H1 (cell line): Measurements from ENCODE around the gene SUMF1. TPM values are rescaled to one million over a fixed set of nuclear protein-coding genes. Genes with fewer than 3 reads are reported as not detected.

Source experiments
- CTCF ChIA-PET: fragments of 300-600 bp; sonication (Branson Sonifier 250); formaldehyde crosslinking; loops from one replicate; lab custom pipeline; 2021; ENCODE audit not compliant: partially characterized antibody; lab: Charles Lee
- POLR2A ChIA-PET: fragments of 300-600 bp; sonication (Branson Sonifier 250); formaldehyde crosslinking; loops from one replicate; lab custom pipeline; 2021; ENCODE audit warnings: inconsistent platforms; ENCODE audit not compliant: partially characterized antibody; lab: Charles Lee
- DNase-seq, 2 experiments: peaks; one replicate each; pipeline versions ENCODE4 v3.0.0 to v3.0.0-alpha.2; 2010 to 2022; ENCODE audit warnings: low spot score in 2 of 2, low read depth in 1 of 2, mixed read lengths in 1 of 2
- FAIRE-seq: peaks from 2 replicates; lab custom pipeline; 2011; peaks lifted over from hg19 to GRCh38; lab: Jason Lieb, UNC
- H2AFZ ChIP-seq: 2 replicates; pipeline ENCODE4 v1.8.1; 2012; ENCODE audit warnings: low read length, inconsistent platforms
- H2AK5ac ChIP-seq: 2 replicates; pipeline ENCODE4 v1.6.1; 2013; ENCODE audit warnings: low read depth, low read length
- H2BK120ac ChIP-seq: replicated peaks from 2 replicates; pipeline ENCODE3; 2013; ENCODE audit warnings: low read depth, low read length, inconsistent platforms
- H2BK12ac ChIP-seq: 2 replicates; pipeline ENCODE4 v1.6.1; 2013; ENCODE audit warnings: low read depth, low read length
- H2BK15ac ChIP-seq: 2 replicates; pipeline ENCODE4 v1.6.1; 2013; ENCODE audit warnings: low read length
- H2BK20ac ChIP-seq: 2 replicates; pipeline ENCODE4 v1.6.1; 2013; ENCODE audit warnings: low read length
- H2BK5ac ChIP-seq: 2 replicates; pipeline ENCODE4 v1.6.1; 2013; ENCODE audit warnings: low read depth, low read length
- H3K14ac ChIP-seq: 2 replicates; pipeline ENCODE4 v1.6.1; 2013; ENCODE audit warnings: inconsistent platforms; ENCODE audit not compliant: insufficient read length
- H3K18ac ChIP-seq: 2 replicates; pipeline ENCODE4 v1.6.1; 2013; ENCODE audit warnings: low read length; ENCODE audit errors: extremely low read depth
- H3K23ac ChIP-seq: 2 replicates; pipeline ENCODE4 v1.6.1; 2013; ENCODE audit warnings: inconsistent platforms; ENCODE audit not compliant: insufficient read length
- H3K23me2 ChIP-seq: 2 replicates; pipeline ENCODE4 v1.6.1; 2013; ENCODE audit warnings: low read depth, low read length
- H3K27ac ChIP-seq: 2 replicates; pipeline ENCODE4 v1.6.1; 2011; ENCODE audit warnings: low read depth, low read length, inconsistent platforms
- H3K27me3 ChIP-seq, 4 experiments: replicated peaks in 1 of 4; 1 replicate in 1 of 4; 2 replicates in 3 of 4; pipeline versions ENCODE4 v1.6.1 to v1.8.1; 2011 to 2013; ENCODE audit warnings: low read length in 3 of 4, mild to moderate bottlenecking in 3 of 4, inconsistent platforms in 2 of 4, mixed read lengths in 2 of 4, moderate library complexity in 1 of 4; ENCODE audit not compliant: control insufficient read depth in 3 of 4, insufficient read depth in 3 of 4; ENCODE audit errors: extremely low read depth in 1 of 4
- H3K36me3 ChIP-seq, 4 experiments: 2 replicates each; pipeline versions ENCODE4 v1.6.1 to v1.8.1; 2011 to 2013; ENCODE audit warnings: mild to moderate bottlenecking in 4 of 4, low read length in 3 of 4, moderate library complexity in 2 of 4, control low read depth in 1 of 4, inconsistent platforms in 1 of 4; ENCODE audit not compliant: insufficient read depth in 4 of 4, control insufficient read depth in 2 of 4
- H3K4ac ChIP-seq: replicated peaks from 2 replicates; pipeline ENCODE3; 2013; ENCODE audit warnings: low read length, low read depth, mixed read lengths, inconsistent platforms; ENCODE audit not compliant: insufficient read length
- H3K4me1 ChIP-seq, 4 experiments: replicated peaks in 1 of 4; 1 replicate in 1 of 4; 2 replicates in 3 of 4; pipeline versions ENCODE4 v1.6.1 to v1.8.1; 2011 to 2013; ENCODE audit warnings: low read length in 3 of 4, inconsistent platforms in 2 of 4, mixed read lengths in 1 of 4; ENCODE audit not compliant: insufficient read depth in 4 of 4, control insufficient read depth in 3 of 4
- H3K4me2 ChIP-seq, 2 experiments: 2 replicates each; pipeline versions ENCODE4 v1.6.1 to v1.8.1; 2011 to 2013; ENCODE audit warnings: low read depth in 2 of 2, low read length in 2 of 2, control low read depth in 1 of 2, inconsistent platforms in 1 of 2, mild to moderate bottlenecking in 1 of 2; ENCODE audit not compliant: insufficient read depth in 1 of 2
- H3K4me3 ChIP-seq, 4 experiments: fragments of 200-600, 300-600 bp in 1 of 4; sonication (generic), shearing (Covaris generic), sonication (Bioruptor Twin) in 1 of 4; 2 replicates each; pipeline versions ENCODE4 v1.5.1 to v1.8.1; 2011 to 2016; ENCODE audit warnings: low read length in 4 of 4, low read depth in 3 of 4, control low read depth in 2 of 4, inconsistent platforms in 2 of 4, mild to moderate bottlenecking in 2 of 4, mixed read lengths in 1 of 4, moderate library complexity in 1 of 4; ENCODE audit not compliant: insufficient read depth in 2 of 4; ENCODE audit errors: extremely low read depth in 1 of 4
- H3K56ac ChIP-seq: replicated peaks from 2 replicates; pipeline ENCODE3; 2013; ENCODE audit warnings: low read depth, mild to moderate bottlenecking, mixed read lengths, low read length, inconsistent platforms; ENCODE audit not compliant: insufficient read length
- H3K79me1 ChIP-seq: 2 replicates; pipeline ENCODE4 v1.6.1; 2013; ENCODE audit warnings: low read depth, low read length, control low read depth
- H3K79me2 ChIP-seq, 2 experiments: 2 replicates each; pipeline versions ENCODE4 v1.6.1 to v1.8.1; 2012 to 2013; ENCODE audit warnings: low read length in 2 of 2, mild to moderate bottlenecking in 2 of 2, inconsistent platforms in 1 of 2; ENCODE audit not compliant: insufficient read depth in 2 of 2, control insufficient read depth in 1 of 2
- H3K9ac ChIP-seq, 4 experiments: replicated peaks in 1 of 4; 1 replicate in 1 of 4; 2 replicates in 3 of 4; pipeline versions ENCODE4 v1.6.1 to v1.8.1; 2011 to 2013; ENCODE audit warnings: low read depth in 3 of 4, low read length in 3 of 4, control low read depth in 2 of 4, mild to moderate bottlenecking in 2 of 4, moderate library complexity in 2 of 4, inconsistent platforms in 1 of 4; ENCODE audit errors: extremely low read depth in 1 of 4
- H3K9me3 ChIP-seq, 2 experiments: 2 replicates each; pipeline versions ENCODE4 v1.6.1 to v1.8.1; 2012 to 2013; ENCODE audit warnings: mild to moderate bottlenecking in 2 of 2, moderate library complexity in 2 of 2, control low read depth in 1 of 2, inconsistent platforms in 1 of 2, low read depth in 1 of 2, low read length in 1 of 2, mixed read lengths in 1 of 2; ENCODE audit not compliant: insufficient read depth in 2 of 2
- H4K20me1 ChIP-seq, 2 experiments: replicated peaks in 1 of 2; 2 replicates each; pipeline versions ENCODE3 to v1.8.1; 2011 to 2013; ENCODE audit warnings: inconsistent platforms in 2 of 2, low read length in 2 of 2, mild to moderate bottlenecking in 1 of 2; ENCODE audit not compliant: insufficient read depth in 2 of 2, control insufficient read depth in 1 of 2
- H4K5ac ChIP-seq: 2 replicates; pipeline ENCODE4 v1.6.1; 2013; ENCODE audit warnings: low read length, low read depth, mixed read lengths, inconsistent platforms; ENCODE audit not compliant: insufficient read length
- H4K8ac ChIP-seq: 2 replicates; pipeline ENCODE4 v1.8.0; 2013; ENCODE audit warnings: mild to moderate bottlenecking, moderate library complexity, low read length, inconsistent platforms; ENCODE audit not compliant: insufficient read depth; ENCODE audit errors: extremely low read depth
- H4K91ac ChIP-seq: replicated peaks from 2 replicates; pipeline ENCODE3; 2013; ENCODE audit warnings: low read length, mixed read lengths, inconsistent platforms; ENCODE audit not compliant: insufficient read length
- CHD1 ChIP-seq: IDR thresholded peaks from 2 replicates; pipeline ENCODE4 v1.6.1; 2012; ENCODE audit warnings: low read depth, low read length, improper control_type of control experiment
- CREB1 ChIP-seq: IDR thresholded peaks from 2 replicates; pipeline ENCODE4 v1.6.1; 2012; ENCODE audit warnings: inconsistent platforms
- MAFK ChIP-seq: IDR thresholded peaks from 2 replicates; pipeline ENCODE4 v1.6.1; 2012; ENCODE audit warnings: low read depth, mild to moderate bottlenecking, improper control_type of control experiment, low read length
- SP2 ChIP-seq: IDR thresholded peaks from 2 replicates; pipeline ENCODE4 v1.6.1; 2012; ENCODE audit warnings: mild to moderate bottlenecking, low read length, inconsistent platforms
- TCF12 ChIP-seq: IDR thresholded peaks from 2 replicates; pipeline ENCODE4 v1.6.1; 2011; ENCODE audit warnings: low read depth, mild to moderate bottlenecking, low read length
- ZNF274 ChIP-seq: IDR thresholded peaks from 2 replicates; pipeline ENCODE4 v1.7.0; 2012; ENCODE audit warnings: low read length, borderline replicate concordance; ENCODE audit errors: extremely low read depth
- WGBS, 2 experiments: shearing (Covaris generic) in 1 of 2; methylation state at CpG; one replicate each; pipeline versions ENCODE4 v1.1.6 to v1.1.7; 2013 to 2015; ENCODE audit warnings: low lambda C conversion rate in 2 of 2, mixed read lengths in 2 of 2, inconsistent platforms in 1 of 2, low coverage in 1 of 2, missing lambda C conversion rate in 1 of 2; ENCODE audit not compliant: insufficient replicate concordance in 2 of 2, insufficient coverage in 1 of 2, insufficient read length in 1 of 2; ENCODE audit errors: extremely low coverage in 1 of 2, missing lambda C conversion rate in 1 of 2; 5-methylcytosine and 5-hydroxymethylcytosine counted together
- polyA plus RNA-seq, 7 experiments: library from polyadenylated mRNA; depleted of rRNA in 3 of 7; stranded (reverse) in 5 of 7; unstranded in 2 of 7; fragments of >200 nt in 5 of 7; fragments of 200-250 nt in 2 of 7; gene quantifications; 1 replicate in 5 of 7; 2 replicates in 1 of 7; 4 replicates in 1 of 7; pipeline versions ENCODE4 v1.2.1 to v1.2.3, GENCODE V29; 2011 to 2013; ENCODE audit warnings: missing spikeins in 2 of 7, mixed read lengths in 2 of 7
- total RNA-seq: library from RNA; stranded (reverse); fragmentation: NEBNext Ultra II Directional; extraction: Animal tissue kit (Norgen Biotek cat#: 25700); gene quantifications from 2 replicates; pipeline ENCODE4 v1.2.1, GENCODE V29; 2021

SUMF1 gene
- total and polyA plus RNA-seq, 2 of the 8 experiments (the other 6 are each of a cell fraction or from before 2014, with no cell fraction given): 12.5 to 15.0 TPM

DNA sequence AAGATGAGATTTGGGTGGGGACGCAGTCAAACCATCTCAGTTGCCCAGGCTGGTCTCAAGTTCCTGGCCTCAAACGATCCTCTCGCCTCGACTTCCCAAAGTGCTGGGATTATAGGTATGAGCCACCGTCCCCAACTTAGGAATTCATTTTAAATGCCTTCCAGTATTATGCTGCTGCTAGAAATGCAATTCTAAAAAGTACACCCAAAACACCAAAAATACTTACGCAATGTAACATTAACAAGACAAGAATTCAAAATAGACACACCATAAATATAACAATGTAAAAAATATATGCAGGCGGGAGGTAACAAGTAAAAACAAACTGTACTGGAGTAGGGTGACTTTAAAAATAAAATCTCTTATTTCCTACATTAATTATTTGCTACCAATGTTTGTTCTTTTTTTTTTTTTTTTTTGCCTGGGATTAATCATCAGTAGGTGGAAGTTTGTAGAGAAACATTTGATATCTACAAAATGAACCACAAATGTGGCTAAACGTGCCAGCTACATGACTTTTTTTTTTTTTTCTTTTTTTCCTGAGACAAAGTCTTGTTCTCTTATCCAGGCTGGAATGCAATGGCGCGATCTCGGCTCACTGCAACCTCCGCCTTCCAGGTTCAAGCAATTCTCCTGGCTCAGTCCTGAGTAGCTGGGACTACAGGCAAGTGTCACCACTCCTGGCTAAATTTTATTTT lies 107.1 kb downstream of the SUMF1 start:
- H2BK120ac ChIP-seq: no peak overlapping the region
- no peaks in the 10 kb centered on the region for H3K79me2 ChIP-seq
- CTCF ChIA-PET: interaction anchor here (1.4 to 3.2 kb wide), 3 partner anchors 9 to 273 kb away, joined by 4 to 21 read pairs (median 8); no protein-coding TSS in a partner anchor
- H3K79me1 ChIP-seq: no peaks in the 10 kb centered on the region
- FAIRE-seq (no peak), DNase-seq (no peak)
- no peak overlapping the region for H2AK5ac ChIP-seq
- H3K23me2 ChIP-seq: no peaks in the 10 kb centered on the region
- no peak overlapping the region for H2BK5ac ChIP-seq
- no peak overlapping the region for H3K4me2 ChIP-seq
- H3K23ac ChIP-seq: no peak overlapping the region
- H2BK15ac ChIP-seq: no peak overlapping the region
- no peak overlapping the region for H3K4me3 ChIP-seq
- H2BK12ac ChIP-seq: no peak overlapping the region
- H2BK20ac ChIP-seq: no peak overlapping the region
- no peaks in the 10 kb centered on the region for H3K36me3 ChIP-seq
- WGBS, 2 experiments: 97% methylated on average over 12 of the region's 12 CpGs; no CpG with 5 or more reads in 1 of the 2 experiments
- no peak overlapping the region for H2AFZ ChIP-seq
- no peak overlapping the region for H3K14ac ChIP-seq
- H4K91ac ChIP-seq: no peak overlapping the region
- no peaks in the 10 kb centered on the region for H4K20me1 ChIP-seq
- no peak overlapping the region for H3K9ac ChIP-seq
- no peak overlapping the region for H4K5ac ChIP-seq
- no peaks in the 10 kb centered on the region for H3K27me3 ChIP-seq
- no peaks in the 10 kb centered on the region for H3K4me1 ChIP-seq
- no peak overlapping the region for H3K27ac ChIP-seq
- POLR2A ChIA-PET: no interaction called here
- H3K9me3 ChIP-seq: no peaks in the 10 kb centered on the region
- no peak overlapping the region for H4K8ac ChIP-seq
- H3K4ac ChIP-seq: no peak overlapping the region
- no peak overlapping the region for H3K56ac ChIP-seq
- H3K18ac ChIP-seq: no peak overlapping the region
- TF ChIP-seq MAFK (no peak), ZNF274 (no peak), SP2 (no peak), CHD1 (no peak), CREB1 (no peak), TCF12 (no peak)
